HEK293 (cell line): Measurements from ENCODE around the gene IGF2R.

Experiments used
- CTCF ChIA-PET: fragments of 350-600 bp; formaldehyde crosslinking; extraction: SDS; loops from one replicate; lab custom pipeline; 2021; ENCODE audit warnings: antibody characterized with exemption; lab: Yijun Ruan, JAX
- POLR2A ChIA-PET: fragments of 300-600 bp; formaldehyde crosslinking; extraction: SDS; loops from one replicate; lab custom pipeline; 2020; ENCODE audit warnings: antibody characterized with exemption, inconsistent platforms; lab: Yijun Ruan, JAX
- H3K27ac ChIP-seq: fragments of 200-500 bp; sonication (Bioruptor generic); 2 replicates; pipeline ENCODE4 v1.5.1; 2014; ENCODE audit warnings: low read depth, low read length, control low read depth, inconsistent platforms; ENCODE audit errors: extremely low read depth
- H3K36me3 ChIP-seq, 2 experiments: fragments of 200-500 bp in 1 of 2; sonication (Bioruptor generic) in 1 of 2; 1 replicate in 1 of 2; 2 replicates in 1 of 2; pipeline ENCODE4 v1.5.1; 2014 to 2017; ENCODE audit warnings: inconsistent platforms in 2 of 2, low read length in 2 of 2; ENCODE audit not compliant: control insufficient read depth in 2 of 2, insufficient read depth in 1 of 2
- H3K4me1 ChIP-seq: fragments of 200-500 bp; sonication (Bioruptor generic); 2 replicates; pipeline ENCODE4 v1.5.1; 2014; ENCODE audit warnings: mild to moderate bottlenecking, low read length, inconsistent platforms; ENCODE audit not compliant: control insufficient read depth, insufficient read depth
- H3K4me3 ChIP-seq: 2 replicates; pipeline ENCODE4 v1.5.1; 2011; ENCODE audit warnings: low read depth, mild to moderate bottlenecking, control low read depth, low read length, moderate library complexity
- H3K9me3 ChIP-seq: fragments of 200-500 bp; sonication (Bioruptor generic); 2 replicates; pipeline ENCODE4 v1.5.1; 2014; ENCODE audit warnings: low read depth, low read length, inconsistent platforms; ENCODE audit not compliant: control insufficient read depth, insufficient read depth
- HOXD13 ChIP-seq: sonication (generic); formaldehyde crosslinking; IDR thresholded peaks from 2 replicates; pipeline ENCODE4 v1.8.0; 2022; ENCODE audit warnings: missing genetic modification reagents, borderline replicate concordance
- SP2 ChIP-seq: fragments of 450-650 bp; formaldehyde crosslinking; IDR thresholded peaks from 2 replicates; pipeline ENCODE4 v1.5.1; 2016; ENCODE audit warnings: missing biosample characterization, missing genetic modification characterization
- TRIM28 ChIP-seq: IDR thresholded peaks from 2 replicates; pipeline ENCODE4 v1.6.1; 2011; ENCODE audit warnings: low read length, control low read depth, borderline replicate concordance
- YY2 ChIP-seq: fragments of 450-650 bp; formaldehyde crosslinking; IDR thresholded peaks from 2 replicates; pipeline ENCODE4 v1.5.1; 2016; ENCODE audit warnings: missing biosample characterization, missing genetic modification characterization
- ZBTB1 ChIP-seq: fragments of 450-650 bp; formaldehyde crosslinking; IDR thresholded peaks from 2 replicates; pipeline ENCODE4 v1.5.1; 2016; ENCODE audit warnings: missing biosample characterization, missing genetic modification characterization
- ZBTB17 ChIP-seq: fragments of 450-650 bp; formaldehyde crosslinking; IDR thresholded peaks from 2 replicates; pipeline ENCODE4 v1.5.1; 2016; ENCODE audit warnings: missing biosample characterization, missing genetic modification characterization
- ZBTB20 ChIP-seq: fragments of 450-650 bp; formaldehyde crosslinking; IDR thresholded peaks from 2 replicates; pipeline ENCODE4 v1.5.1; 2016; ENCODE audit warnings: missing biosample characterization, missing genetic modification characterization
- ZBTB7A ChIP-seq: fragments of 450-650 bp; formaldehyde crosslinking; IDR thresholded peaks from 2 replicates; pipeline ENCODE4 v1.5.1; 2016; ENCODE audit warnings: low read depth, missing biosample characterization, missing genetic modification characterization
- ZEB2 ChIP-seq: fragments of 450-650 bp; formaldehyde crosslinking; IDR thresholded peaks from 2 replicates; pipeline ENCODE4 v1.5.1; 2016; ENCODE audit warnings: missing biosample characterization, missing genetic modification characterization
- ZFHX2 ChIP-seq: fragments of 450-650 bp; formaldehyde crosslinking; conservative IDR thresholded peaks from 2 replicates; pipeline ENCODE4 v1.5.1; 2016; ENCODE audit warnings: missing biosample characterization, missing genetic modification characterization
- ZNF121 ChIP-seq: fragments of 450-650 bp; formaldehyde crosslinking; IDR thresholded peaks from 2 replicates; pipeline ENCODE4 v1.5.1; 2016; ENCODE audit warnings: missing biosample characterization, missing genetic modification characterization
- ZNF146 ChIP-seq: fragments of 450-650 bp; formaldehyde crosslinking; IDR thresholded peaks from 2 replicates; pipeline ENCODE4 v1.5.1; 2016; ENCODE audit warnings: missing biosample characterization, missing genetic modification characterization
- ZNF239 ChIP-seq: fragments of 450-650 bp; formaldehyde crosslinking; IDR thresholded peaks from 2 replicates; pipeline ENCODE4 v1.5.1; 2016; ENCODE audit warnings: missing biosample characterization, missing genetic modification characterization
- ZNF335 ChIP-seq: fragments of 450-650 bp; formaldehyde crosslinking; conservative IDR thresholded peaks from 2 replicates; pipeline ENCODE4 v1.5.1; 2016; ENCODE audit warnings: missing biosample characterization, missing genetic modification characterization
- ZNF366 ChIP-seq: fragments of 450-650 bp; formaldehyde crosslinking; conservative IDR thresholded peaks from 2 replicates; pipeline ENCODE4 v1.5.1; 2016; ENCODE audit warnings: missing biosample characterization, missing genetic modification characterization
- ZNF555 ChIP-seq: fragments of 450-650 bp; formaldehyde crosslinking; conservative IDR thresholded peaks from 2 replicates; pipeline ENCODE4 v1.5.1; 2017; ENCODE audit warnings: missing biosample characterization, mild to moderate bottlenecking, missing genetic modification characterization, inconsistent platforms
- ZNF629 ChIP-seq: fragments of 450-650 bp; formaldehyde crosslinking; IDR thresholded peaks from 2 replicates; pipeline ENCODE4 v1.5.1; 2017; ENCODE audit warnings: missing biosample characterization, missing genetic modification characterization
- ZNF76 ChIP-seq: fragments of 450-650 bp; formaldehyde crosslinking; IDR thresholded peaks from 2 replicates; pipeline ENCODE4; 2016; ENCODE audit warnings: low read depth, missing biosample characterization, missing genetic modification characterization, borderline replicate concordance
- ZNF837 ChIP-seq: fragments of 450-650 bp; formaldehyde crosslinking; IDR thresholded peaks from 2 replicates; pipeline ENCODE4 v1.5.1; 2016; ENCODE audit warnings: missing biosample characterization, missing genetic modification characterization
- TF ChIP-seq, protein P1 (sequence below): fragments of 450-650 bp; formaldehyde crosslinking; IDR thresholded peaks from 2 replicates; pipeline ENCODE4 v1.5.1; 2016; ENCODE audit warnings: missing biosample characterization, missing genetic modification characterization, low read depth
- TF ChIP-seq, protein P2 (sequence below): fragments of 450-650 bp; formaldehyde crosslinking; IDR thresholded peaks from 2 replicates; pipeline ENCODE4 v1.5.1; 2016; ENCODE audit warnings: missing biosample characterization, missing genetic modification characterization
- TF ChIP-seq, protein P3 (sequence below): fragments of 450-650 bp; formaldehyde crosslinking; IDR thresholded peaks from 2 replicates; pipeline ENCODE4 v1.5.1; 2017; ENCODE audit warnings: missing biosample characterization, mild to moderate bottlenecking, missing genetic modification characterization, moderate library complexity
- TF ChIP-seq, protein P4 (sequence below): fragments of 450-650 bp; IDR thresholded peaks from 2 replicates; pipeline ENCODE4 v1.5.1; 2018; ENCODE audit warnings: missing biosample characterization, mild to moderate bottlenecking, missing genetic modification characterization
- TF ChIP-seq, protein P5 (sequence below): fragments of 450-650 bp; formaldehyde crosslinking; IDR thresholded peaks from 2 replicates; pipeline ENCODE4 v1.5.1; 2016; ENCODE audit warnings: missing biosample characterization, missing genetic modification characterization
- TF ChIP-seq, protein P6 (sequence below): fragments of 450-650 bp; formaldehyde crosslinking; IDR thresholded peaks from 2 replicates; pipeline ENCODE4 v1.5.1; 2016; ENCODE audit warnings: missing biosample characterization, missing genetic modification characterization

Gene IGF2R

DNA sequence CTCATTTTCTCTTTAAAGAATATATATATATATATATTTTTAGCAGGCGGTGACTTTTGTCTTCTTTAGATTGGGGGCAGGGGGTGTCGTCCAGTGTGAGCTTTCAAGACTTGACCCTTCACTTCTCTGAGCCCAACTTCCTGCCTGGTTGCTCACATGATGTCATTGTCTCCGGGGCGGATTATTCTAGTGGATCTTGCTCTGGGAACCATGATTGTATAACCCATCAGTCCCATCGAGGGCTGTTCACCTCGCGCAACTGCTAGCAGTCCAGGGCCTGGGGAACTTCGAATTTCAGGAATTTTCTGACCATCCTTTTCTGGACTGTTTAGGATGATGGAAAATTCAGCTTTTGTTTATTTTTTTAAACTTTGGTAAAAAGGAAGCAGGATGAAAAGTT lies 1.0 kb downstream of the IGF2R start:
- CTCF ChIA-PET, result interaction anchor here (0.6 to 0.7 kb wide), 3 partner anchors 10 to 1651 kb away, joined by 3 to 5 read pairs (median 4); no protein-coding TSS in a partner anchor

More for the DNA sequence above, 1.0 kb downstream of the IGF2R start:
- Histone ChIP-seq H3K27ac (no peak overlapping the region; the same call in 1 of the 2 replicates), H3K4me3 (peak overlapping the region; percentile 82), H3K36me3 (no peaks in the 10 kb centered on the region), H3K4me1 (peaks cover 3% of the 10 kb centered on the region; the same call in 1 of the 2 replicates), H3K9me3 (no peaks in the 10 kb centered on the region)
- TF ChIP-seq, protein P1, sequence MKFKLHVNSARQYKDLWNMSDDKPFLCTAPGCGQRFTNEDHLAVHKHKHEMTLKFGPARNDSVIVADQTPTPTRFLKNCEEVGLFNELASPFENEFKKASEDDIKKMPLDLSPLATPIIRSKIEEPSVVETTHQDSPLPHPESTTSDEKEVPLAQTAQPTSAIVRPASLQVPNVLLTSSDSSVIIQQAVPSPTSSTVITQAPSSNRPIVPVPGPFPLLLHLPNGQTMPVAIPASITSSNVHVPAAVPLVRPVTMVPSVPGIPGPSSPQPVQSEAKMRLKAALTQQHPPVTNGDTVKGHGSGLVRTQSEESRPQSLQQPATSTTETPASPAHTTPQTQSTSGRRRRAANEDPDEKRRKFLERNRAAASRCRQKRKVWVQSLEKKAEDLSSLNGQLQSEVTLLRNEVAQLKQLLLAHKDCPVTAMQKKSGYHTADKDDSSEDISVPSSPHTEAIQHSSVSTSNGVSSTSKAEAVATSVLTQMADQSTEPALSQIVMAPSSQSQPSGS (tag by site-specific recombination), result peak; percentile 87
- TF ChIP-seq ZNF629 (peak; percentile 71), ZBTB20 (tag by site-specific recombination) (peak; percentile 8; the same call in 1 of the 2 replicates), ZNF555 (no peak), ZNF239 (no peak), ZBTB17 (peak; percentile 64), HOXD13 (CRISPR knock-in tag) (no peak), ZNF121 (tag by site-specific recombination) (no peak), ZNF837 (no peak), ZBTB7A (tag by site-specific recombination) (no peak), ZEB2 (tag by site-specific recombination) (0 out of 2 replicates have a peak, but pooled peaks have one; percentile 14), SP2 (tag by site-specific recombination) (no peak), ZNF335 (tag by site-specific recombination) (peak; percentile 37), ZBTB1 (tag by site-specific recombination) (no peak), ZNF366 (tag by site-specific recombination) (no peak), TRIM28 (no peak), ZNF76 (tag by site-specific recombination) (no peak), ZNF146 (tag by site-specific recombination) (no peak), ZFHX2 (tag by site-specific recombination) (no peak), YY2 (tag by site-specific recombination) (no peak)
- TF ChIP-seq, protein P2, sequence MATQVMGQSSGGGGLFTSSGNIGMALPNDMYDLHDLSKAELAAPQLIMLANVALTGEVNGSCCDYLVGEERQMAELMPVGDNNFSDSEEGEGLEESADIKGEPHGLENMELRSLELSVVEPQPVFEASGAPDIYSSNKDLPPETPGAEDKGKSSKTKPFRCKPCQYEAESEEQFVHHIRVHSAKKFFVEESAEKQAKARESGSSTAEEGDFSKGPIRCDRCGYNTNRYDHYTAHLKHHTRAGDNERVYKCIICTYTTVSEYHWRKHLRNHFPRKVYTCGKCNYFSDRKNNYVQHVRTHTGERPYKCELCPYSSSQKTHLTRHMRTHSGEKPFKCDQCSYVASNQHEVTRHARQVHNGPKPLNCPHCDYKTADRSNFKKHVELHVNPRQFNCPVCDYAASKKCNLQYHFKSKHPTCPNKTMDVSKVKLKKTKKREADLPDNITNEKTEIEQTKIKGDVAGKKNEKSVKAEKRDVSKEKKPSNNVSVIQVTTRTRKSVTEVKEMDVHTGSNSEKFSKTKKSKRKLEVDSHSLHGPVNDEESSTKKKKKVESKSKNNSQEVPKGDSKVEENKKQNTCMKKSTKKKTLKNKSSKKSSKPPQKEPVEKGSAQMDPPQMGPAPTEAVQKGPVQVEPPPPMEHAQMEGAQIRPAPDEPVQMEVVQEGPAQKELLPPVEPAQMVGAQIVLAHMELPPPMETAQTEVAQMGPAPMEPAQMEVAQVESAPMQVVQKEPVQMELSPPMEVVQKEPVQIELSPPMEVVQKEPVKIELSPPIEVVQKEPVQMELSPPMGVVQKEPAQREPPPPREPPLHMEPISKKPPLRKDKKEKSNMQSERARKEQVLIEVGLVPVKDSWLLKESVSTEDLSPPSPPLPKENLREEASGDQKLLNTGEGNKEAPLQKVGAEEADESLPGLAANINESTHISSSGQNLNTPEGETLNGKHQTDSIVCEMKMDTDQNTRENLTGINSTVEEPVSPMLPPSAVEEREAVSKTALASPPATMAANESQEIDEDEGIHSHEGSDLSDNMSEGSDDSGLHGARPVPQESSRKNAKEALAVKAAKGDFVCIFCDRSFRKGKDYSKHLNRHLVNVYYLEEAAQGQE (tag by site-specific recombination), result no peak
- TF ChIP-seq, protein P3, sequence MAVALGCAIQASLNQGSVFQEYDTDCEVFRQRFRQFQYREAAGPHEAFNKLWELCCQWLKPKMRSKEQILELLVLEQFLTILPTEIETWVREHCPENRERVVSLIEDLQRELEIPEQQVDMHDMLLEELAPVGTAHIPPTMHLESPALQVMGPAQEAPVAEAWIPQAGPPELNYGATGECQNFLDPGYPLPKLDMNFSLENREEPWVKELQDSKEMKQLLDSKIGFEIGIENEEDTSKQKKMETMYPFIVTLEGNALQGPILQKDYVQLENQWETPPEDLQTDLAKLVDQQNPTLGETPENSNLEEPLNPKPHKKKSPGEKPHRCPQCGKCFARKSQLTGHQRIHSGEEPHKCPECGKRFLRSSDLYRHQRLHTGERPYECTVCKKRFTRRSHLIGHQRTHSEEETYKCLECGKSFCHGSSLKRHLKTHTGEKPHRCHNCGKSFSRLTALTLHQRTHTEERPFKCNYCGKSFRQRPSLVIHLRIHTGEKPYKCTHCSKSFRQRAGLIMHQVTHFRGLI, result peak; percentile 17; the same call in 1 of the 2 replicates
- TF ChIP-seq, protein P4, sequence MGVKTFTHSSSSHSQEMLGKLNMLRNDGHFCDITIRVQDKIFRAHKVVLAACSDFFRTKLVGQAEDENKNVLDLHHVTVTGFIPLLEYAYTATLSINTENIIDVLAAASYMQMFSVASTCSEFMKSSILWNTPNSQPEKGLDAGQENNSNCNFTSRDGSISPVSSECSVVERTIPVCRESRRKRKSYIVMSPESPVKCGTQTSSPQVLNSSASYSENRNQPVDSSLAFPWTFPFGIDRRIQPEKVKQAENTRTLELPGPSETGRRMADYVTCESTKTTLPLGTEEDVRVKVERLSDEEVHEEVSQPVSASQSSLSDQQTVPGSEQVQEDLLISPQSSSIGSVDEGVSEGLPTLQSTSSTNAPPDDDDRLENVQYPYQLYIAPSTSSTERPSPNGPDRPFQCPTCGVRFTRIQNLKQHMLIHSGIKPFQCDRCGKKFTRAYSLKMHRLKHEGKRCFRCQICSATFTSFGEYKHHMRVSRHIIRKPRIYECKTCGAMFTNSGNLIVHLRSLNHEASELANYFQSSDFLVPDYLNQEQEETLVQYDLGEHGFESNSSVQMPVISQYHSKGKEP (tag by site-specific recombination), result no peak
- TF ChIP-seq, protein P5, sequence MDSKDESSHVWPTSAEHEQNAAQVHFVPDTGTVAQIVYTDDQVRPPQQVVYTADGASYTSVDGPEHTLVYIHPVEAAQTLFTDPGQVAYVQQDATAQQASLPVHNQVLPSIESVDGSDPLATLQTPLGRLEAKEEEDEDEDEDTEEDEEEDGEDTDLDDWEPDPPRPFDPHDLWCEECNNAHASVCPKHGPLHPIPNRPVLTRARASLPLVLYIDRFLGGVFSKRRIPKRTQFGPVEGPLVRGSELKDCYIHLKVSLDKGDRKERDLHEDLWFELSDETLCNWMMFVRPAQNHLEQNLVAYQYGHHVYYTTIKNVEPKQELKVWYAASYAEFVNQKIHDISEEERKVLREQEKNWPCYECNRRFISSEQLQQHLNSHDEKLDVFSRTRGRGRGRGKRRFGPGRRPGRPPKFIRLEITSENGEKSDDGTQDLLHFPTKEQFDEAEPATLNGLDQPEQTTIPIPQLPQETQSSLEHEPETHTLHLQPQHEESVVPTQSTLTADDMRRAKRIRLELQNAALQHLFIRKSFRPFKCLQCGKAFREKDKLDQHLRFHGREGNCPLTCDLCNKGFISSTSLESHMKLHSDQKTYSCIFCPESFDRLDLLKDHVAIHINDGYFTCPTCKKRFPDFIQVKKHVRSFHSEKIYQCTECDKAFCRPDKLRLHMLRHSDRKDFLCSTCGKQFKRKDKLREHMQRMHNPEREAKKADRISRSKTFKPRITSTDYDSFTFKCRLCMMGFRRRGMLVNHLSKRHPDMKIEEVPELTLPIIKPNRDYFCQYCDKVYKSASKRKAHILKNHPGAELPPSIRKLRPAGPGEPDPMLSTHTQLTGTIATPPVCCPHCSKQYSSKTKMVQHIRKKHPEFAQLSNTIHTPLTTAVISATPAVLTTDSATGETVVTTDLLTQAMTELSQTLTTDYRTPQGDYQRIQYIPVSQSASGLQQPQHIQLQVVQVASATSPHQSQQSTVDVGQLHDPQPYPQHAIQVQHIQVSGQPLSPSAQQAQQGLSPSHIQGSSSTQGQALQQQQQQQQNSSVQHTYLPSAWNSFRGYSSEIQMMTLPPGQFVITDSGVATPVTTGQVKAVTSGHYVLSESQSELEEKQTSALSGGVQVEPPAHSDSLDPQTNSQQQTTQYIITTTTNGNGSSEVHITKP (tag by site-specific recombination), result 0 out of 2 replicates have a peak, but pooled peaks have one; percentile 14
- TF ChIP-seq, protein P6, sequence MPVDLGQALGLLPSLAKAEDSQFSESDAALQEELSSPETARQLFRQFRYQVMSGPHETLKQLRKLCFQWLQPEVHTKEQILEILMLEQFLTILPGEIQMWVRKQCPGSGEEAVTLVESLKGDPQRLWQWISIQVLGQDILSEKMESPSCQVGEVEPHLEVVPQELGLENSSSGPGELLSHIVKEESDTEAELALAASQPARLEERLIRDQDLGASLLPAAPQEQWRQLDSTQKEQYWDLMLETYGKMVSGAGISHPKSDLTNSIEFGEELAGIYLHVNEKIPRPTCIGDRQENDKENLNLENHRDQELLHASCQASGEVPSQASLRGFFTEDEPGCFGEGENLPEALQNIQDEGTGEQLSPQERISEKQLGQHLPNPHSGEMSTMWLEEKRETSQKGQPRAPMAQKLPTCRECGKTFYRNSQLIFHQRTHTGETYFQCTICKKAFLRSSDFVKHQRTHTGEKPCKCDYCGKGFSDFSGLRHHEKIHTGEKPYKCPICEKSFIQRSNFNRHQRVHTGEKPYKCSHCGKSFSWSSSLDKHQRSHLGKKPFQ, result no peak
- POLR2A ChIA-PET, result interaction anchor here (0.5 kb wide), 1 partner anchor 162 kb away, joined by 3 read pairs; no protein-coding TSS in a partner anchor
